Measurements from ENCODE around the gene EHF. TPM values are rescaled to one million over a fixed set of nuclear protein-coding genes. Genes with fewer than 3 reads are reported as not detected.

The EHF gene
- total and polyA plus RNA-seq, 2 donors (not counting 1 experiment from before 2014, with no cell fraction given): 0.51 TPM; not detected in 1

- H3K4me2 ChIP-seq (ENCODE audit: extremely low read depth, insufficient read depth, low read length): no peak overlapping the region
- no peaks in the 10 kb centered on the region for H4K20me1 ChIP-seq (ENCODE audit: control insufficient read depth, extremely low read depth, insufficient read depth, low read length)
- no peaks in the 10 kb centered on the region for H3K27me3 ChIP-seq (ENCODE audit: control insufficient read depth, insufficient read depth, low read length)
- DNase-seq (ENCODE audit: low read depth in 2 of 2): no peak
- no peaks in the 10 kb centered on the region for H3K4me1 ChIP-seq (ENCODE audit: control insufficient read depth, extremely low read depth, insufficient read depth, low read length)
- no peaks in the 10 kb centered on the region for H3K36me3 ChIP-seq (ENCODE audit: control insufficient read depth, insufficient read depth, low read length)
- no peak overlapping the region for H2AFZ ChIP-seq (ENCODE audit: low read length)
- H3K79me2 ChIP-seq (ENCODE audit: control insufficient read depth, insufficient read depth, low read length): no peaks in the 10 kb centered on the region
- H3K9me3 ChIP-seq (ENCODE audit: control insufficient read depth, insufficient read depth, low read depth, low read length): no peaks in the 10 kb centered on the region
- no peak overlapping the region for H3K4me3 ChIP-seq (replicated peaks in 1 of 4; ENCODE audit: control extremely low read depth in 1 of 4, insufficient read depth in 1 of 4, low read depth in 3 of 4, low read length in 4 of 4)
- no peak for TF ChIP-seq EZH2 (IDR thresholded peaks at IDR 0.05; ENCODE audit: low read length, missing control alignments)
- TF ChIP-seq, protein P1, sequence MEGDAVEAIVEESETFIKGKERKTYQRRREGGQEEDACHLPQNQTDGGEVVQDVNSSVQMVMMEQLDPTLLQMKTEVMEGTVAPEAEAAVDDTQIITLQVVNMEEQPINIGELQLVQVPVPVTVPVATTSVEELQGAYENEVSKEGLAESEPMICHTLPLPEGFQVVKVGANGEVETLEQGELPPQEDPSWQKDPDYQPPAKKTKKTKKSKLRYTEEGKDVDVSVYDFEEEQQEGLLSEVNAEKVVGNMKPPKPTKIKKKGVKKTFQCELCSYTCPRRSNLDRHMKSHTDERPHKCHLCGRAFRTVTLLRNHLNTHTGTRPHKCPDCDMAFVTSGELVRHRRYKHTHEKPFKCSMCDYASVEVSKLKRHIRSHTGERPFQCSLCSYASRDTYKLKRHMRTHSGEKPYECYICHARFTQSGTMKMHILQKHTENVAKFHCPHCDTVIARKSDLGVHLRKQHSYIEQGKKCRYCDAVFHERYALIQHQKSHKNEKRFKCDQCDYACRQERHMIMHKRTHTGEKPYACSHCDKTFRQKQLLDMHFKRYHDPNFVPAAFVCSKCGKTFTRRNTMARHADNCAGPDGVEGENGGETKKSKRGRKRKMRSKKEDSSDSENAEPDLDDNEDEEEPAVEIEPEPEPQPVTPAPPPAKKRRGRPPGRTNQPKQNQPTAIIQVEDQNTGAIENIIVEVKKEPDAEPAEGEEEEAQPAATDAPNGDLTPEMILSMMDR (conservative IDR thresholded peaks at IDR 0.05 in 1 of 2, IDR thresholded peaks at IDR 0.05 in 1 of 2; ENCODE audit: low read depth in 1 of 2, low read length in 2 of 2): no peak
- H3K9ac ChIP-seq (ENCODE audit: insufficient read depth, low read length): no peak overlapping the region
- no peak overlapping the region for H3K27ac ChIP-seq (ENCODE audit: insufficient read depth, low read length)
These were observed 691 bp upstream of the EHF start for GRCh38 chr11:34620202-34620601.

GRCh38 chr11:34621876-34622275, 983 bp downstream of the EHF start:
- H3K79me2 ChIP-seq (ENCODE audit: control insufficient read depth, insufficient read depth, low read length): no peaks in the 10 kb centered on the region
- no peak overlapping the region for H3K9ac ChIP-seq (ENCODE audit: insufficient read depth, low read length)
- DNase-seq (ENCODE audit: low read depth in 2 of 2): peak in 1 of 2 donors; percentile 20
- H3K9me3 ChIP-seq (ENCODE audit: control insufficient read depth, insufficient read depth, low read depth, low read length): no peaks in the 10 kb centered on the region
- H4K20me1 ChIP-seq (ENCODE audit: control insufficient read depth, extremely low read depth, insufficient read depth, low read length): no peaks in the 10 kb centered on the region
- H3K4me3 ChIP-seq (replicated peaks in 1 of 4; ENCODE audit: control extremely low read depth in 1 of 4, insufficient read depth in 1 of 4, low read depth in 3 of 4, low read length in 4 of 4): no peak overlapping the region
- H3K4me1 ChIP-seq (ENCODE audit: control insufficient read depth, extremely low read depth, insufficient read depth, low read length): no peaks in the 10 kb centered on the region
- H3K27me3 ChIP-seq (ENCODE audit: control insufficient read depth, insufficient read depth, low read length): no peaks in the 10 kb centered on the region
- H2AFZ ChIP-seq (ENCODE audit: low read length): no peak overlapping the region
- no peak for TF ChIP-seq EZH2 (IDR thresholded peaks at IDR 0.05; ENCODE audit: low read length, missing control alignments)
- TF ChIP-seq, protein P1 (conservative IDR thresholded peaks at IDR 0.05 in 1 of 2, IDR thresholded peaks at IDR 0.05 in 1 of 2; ENCODE audit: low read depth in 1 of 2, low read length in 2 of 2): no peak
- H3K36me3 ChIP-seq (ENCODE audit: control insufficient read depth, insufficient read depth, low read length): no peaks in the 10 kb centered on the region
- H3K4me2 ChIP-seq (ENCODE audit: extremely low read depth, insufficient read depth, low read length): no peak overlapping the region
- H3K27ac ChIP-seq (ENCODE audit: insufficient read depth, low read length): no peak overlapping the region

GRCh38 chr11:34623463-34623862, 2.6 kb downstream of the EHF start:
- no peak overlapping the region for H3K4me3 ChIP-seq (replicated peaks in 1 of 4; ENCODE audit: control extremely low read depth in 1 of 4, insufficient read depth in 1 of 4, low read depth in 3 of 4, low read length in 4 of 4)

More at GRCh38 chr11:34623463-34623862, 2.6 kb downstream of the EHF start:
- no peak overlapping the region for H3K4me2 ChIP-seq (ENCODE audit: extremely low read depth, insufficient read depth, low read length)
- no peak for DNase-seq (ENCODE audit: low read depth in 2 of 2)
- H3K9me3 ChIP-seq (ENCODE audit: control insufficient read depth, insufficient read depth, low read depth, low read length): no peaks in the 10 kb centered on the region
- no peak overlapping the region for H3K9ac ChIP-seq (ENCODE audit: insufficient read depth, low read length)
- no peaks in the 10 kb centered on the region for H3K27me3 ChIP-seq (ENCODE audit: control insufficient read depth, insufficient read depth, low read length)
- no peak overlapping the region for H3K27ac ChIP-seq (ENCODE audit: insufficient read depth, low read length)
- no peaks in the 10 kb centered on the region for H3K4me1 ChIP-seq (ENCODE audit: control insufficient read depth, extremely low read depth, insufficient read depth, low read length)
- H2AFZ ChIP-seq (ENCODE audit: low read length): no peak overlapping the region
- TF ChIP-seq, protein P1 (conservative IDR thresholded peaks at IDR 0.05 in 1 of 2, IDR thresholded peaks at IDR 0.05 in 1 of 2; ENCODE audit: low read depth in 1 of 2, low read length in 2 of 2): no peak
- H4K20me1 ChIP-seq (ENCODE audit: control insufficient read depth, extremely low read depth, insufficient read depth, low read length): no peaks in the 10 kb centered on the region
- no peaks in the 10 kb centered on the region for H3K36me3 ChIP-seq (ENCODE audit: control insufficient read depth, insufficient read depth, low read length)
- H3K79me2 ChIP-seq (ENCODE audit: control insufficient read depth, insufficient read depth, low read length): no peaks in the 10 kb centered on the region

Measured in fibroblast of lung (primary cell).